ENCODE data around the gene SFTPA1. TPM values are rescaled to one million over a fixed set of nuclear protein-coding genes. Genes with fewer than 3 reads are reported as not detected.
"Not testable (repeated sequence)": the region's sequence is repeated elsewhere in the genome, so short reads cannot be mapped to it uniquely, and the experiment has no call there.

The SFTPA1 gene
- total RNA-seq, 1 experiment from 2014 or later, result not detected

DNA sequence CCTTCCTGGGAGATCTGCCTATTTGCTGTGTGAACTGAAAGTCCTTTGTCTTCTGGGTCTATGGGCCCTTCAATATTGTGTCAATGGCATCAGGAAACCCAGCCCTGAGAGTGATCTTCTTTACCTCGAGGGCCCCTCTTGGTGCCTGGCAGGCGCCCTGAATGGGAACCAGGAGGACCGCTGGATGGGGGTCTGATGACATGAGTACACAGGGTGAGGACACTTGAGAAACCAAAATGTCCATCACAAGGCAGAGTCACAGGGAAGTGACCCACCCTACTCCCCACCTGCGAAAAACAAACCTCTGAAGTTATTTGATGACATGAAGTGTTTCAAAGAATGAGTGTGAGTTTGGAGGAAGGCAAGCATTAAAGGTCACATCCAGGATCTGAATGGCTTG, 17.3 kb downstream of the SFTPA1 start:
- intact Hi-C loops (cut with micrococcal nuclease), result no loop called here
- Histone ChIP-seq H3K36me3 (ENCODE audit: low read depth, low read length) (no peaks in the 10 kb centered on the region), H3K4me2 (ENCODE audit: low read length) (no peak overlapping the region), H3K79me2 (ENCODE audit: low read length) (no peaks in the 10 kb centered on the region), H3K4me3 (ENCODE audit: low read length) (no peak overlapping the region), H3F3A (ENCODE audit: low read length, unreplicated experiment) (no peaks in the 10 kb centered on the region), H2AFZ (ENCODE audit: low read length) (no peak overlapping the region), H3K4me1 (ENCODE audit: insufficient read depth, low read length) (no peaks in the 10 kb centered on the region), H3K9ac (ENCODE audit: low read length) (no peak overlapping the region), H4K20me1 (ENCODE audit: low read length) (no peaks in the 10 kb centered on the region), H3K27me3 (ENCODE audit: low read length) (no peaks in the 10 kb centered on the region), H3K27ac (ENCODE audit: low read length) (no peak overlapping the region), H3K9me3 (ENCODE audit: low read length) (no peaks in the 10 kb centered on the region), H3K9me2 (replicated peaks; ENCODE audit: low read length) (no peaks in the 10 kb centered on the region)
- DNase-seq, result no peak
- TF ChIP-seq EZH2 (IDR thresholded peaks at IDR 0.05; ENCODE audit: low read length, unreplicated experiment) (no peak), EZH2phosphoT487 (IDR thresholded peaks at IDR 0.05; ENCODE audit: borderline replicate concordance, low read length) (no peak)
- TF ChIP-seq, protein P1, sequence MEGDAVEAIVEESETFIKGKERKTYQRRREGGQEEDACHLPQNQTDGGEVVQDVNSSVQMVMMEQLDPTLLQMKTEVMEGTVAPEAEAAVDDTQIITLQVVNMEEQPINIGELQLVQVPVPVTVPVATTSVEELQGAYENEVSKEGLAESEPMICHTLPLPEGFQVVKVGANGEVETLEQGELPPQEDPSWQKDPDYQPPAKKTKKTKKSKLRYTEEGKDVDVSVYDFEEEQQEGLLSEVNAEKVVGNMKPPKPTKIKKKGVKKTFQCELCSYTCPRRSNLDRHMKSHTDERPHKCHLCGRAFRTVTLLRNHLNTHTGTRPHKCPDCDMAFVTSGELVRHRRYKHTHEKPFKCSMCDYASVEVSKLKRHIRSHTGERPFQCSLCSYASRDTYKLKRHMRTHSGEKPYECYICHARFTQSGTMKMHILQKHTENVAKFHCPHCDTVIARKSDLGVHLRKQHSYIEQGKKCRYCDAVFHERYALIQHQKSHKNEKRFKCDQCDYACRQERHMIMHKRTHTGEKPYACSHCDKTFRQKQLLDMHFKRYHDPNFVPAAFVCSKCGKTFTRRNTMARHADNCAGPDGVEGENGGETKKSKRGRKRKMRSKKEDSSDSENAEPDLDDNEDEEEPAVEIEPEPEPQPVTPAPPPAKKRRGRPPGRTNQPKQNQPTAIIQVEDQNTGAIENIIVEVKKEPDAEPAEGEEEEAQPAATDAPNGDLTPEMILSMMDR (conservative IDR thresholded peaks at IDR 0.05; ENCODE audit: low read depth, low read length), result no peak
- ChIA-PET POLR2A (ENCODE audit: unreplicated experiment) (no interaction called here), CTCF (no interaction called here)
- BruUV-seq (replicated peaks), result no TSS peak
- ATAC-seq, result no peak

DNA sequence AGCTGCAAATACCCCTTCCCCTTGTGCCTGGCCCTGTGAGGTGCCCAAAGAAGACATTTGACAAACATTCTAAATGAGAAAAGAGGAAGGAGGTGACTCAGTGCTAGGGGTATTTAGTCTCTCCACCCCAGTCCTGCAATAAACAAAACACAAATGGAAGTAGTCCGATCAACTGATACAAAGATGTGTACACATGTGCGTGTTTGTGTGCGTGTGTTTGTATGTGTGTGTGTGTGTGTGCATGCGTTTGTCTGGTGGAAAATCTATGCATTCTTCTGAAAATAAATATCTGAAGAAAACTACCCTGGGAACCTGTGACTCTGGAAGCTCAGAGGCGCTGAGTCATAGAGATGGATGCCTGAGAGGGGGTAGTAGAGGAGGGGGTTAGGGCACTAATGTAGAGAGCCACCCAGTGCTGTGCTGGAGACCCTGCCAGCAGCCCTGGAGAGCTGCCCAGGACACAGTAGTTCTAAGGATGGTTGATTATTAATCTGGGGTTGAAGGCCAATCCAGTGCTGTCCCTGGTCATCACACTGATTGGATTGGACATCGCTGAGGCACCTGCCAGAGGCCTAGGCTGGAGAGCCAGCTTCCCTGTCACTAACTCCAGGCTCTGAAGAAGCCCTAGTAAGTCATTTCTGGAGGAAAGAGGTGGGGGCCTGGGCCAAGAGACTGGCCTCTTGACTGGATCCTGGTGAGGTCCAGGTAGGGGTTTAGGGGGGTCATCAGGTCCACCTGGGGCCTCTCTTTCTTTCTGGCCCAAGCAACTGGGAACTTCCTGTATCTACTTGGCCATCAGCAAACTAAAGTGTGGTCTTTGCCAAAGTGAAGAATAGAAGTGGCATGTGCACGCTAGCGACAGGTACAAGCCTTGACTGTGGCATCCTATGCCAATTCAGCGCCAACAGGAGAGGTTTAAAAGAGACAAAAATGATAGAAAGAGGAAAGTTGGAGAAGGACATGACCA, 18.5 kb downstream of the SFTPA1 start:
- DNase-seq (no peak), ATAC-seq (no peak)
- Histone ChIP-seq H3K36me3 (ENCODE audit: low read depth, low read length) (no peaks in the 10 kb centered on the region), H3F3A (ENCODE audit: low read length, unreplicated experiment) (no peaks in the 10 kb centered on the region), H3K27ac (ENCODE audit: low read length) (no peak overlapping the region), H4K20me1 (ENCODE audit: low read length) (no peaks in the 10 kb centered on the region), H3K27me3 (ENCODE audit: low read length) (no peaks in the 10 kb centered on the region), H2AFZ (ENCODE audit: low read length) (no peak overlapping the region), H3K9ac (ENCODE audit: low read length) (no peak overlapping the region), H3K4me3 (ENCODE audit: low read length) (no peak overlapping the region), H3K79me2 (ENCODE audit: low read length) (no peaks in the 10 kb centered on the region), H3K4me2 (ENCODE audit: low read length) (no peak overlapping the region), H3K9me2 (replicated peaks; ENCODE audit: low read length) (no peaks in the 10 kb centered on the region), H3K9me3 (ENCODE audit: low read length) (no peaks in the 10 kb centered on the region), H3K4me1 (ENCODE audit: insufficient read depth, low read length) (no peaks in the 10 kb centered on the region)
- POLR2A ChIA-PET (ENCODE audit: unreplicated experiment), result no interaction called here
- intact Hi-C loops (cut with micrococcal nuclease), result no loop called here
- CTCF ChIA-PET, result no interaction called here
- TF ChIP-seq, protein P1 (conservative IDR thresholded peaks at IDR 0.05; ENCODE audit: low read depth, low read length), result no peak
- no peak for TF ChIP-seq EZH2 (IDR thresholded peaks at IDR 0.05; ENCODE audit: low read length, unreplicated experiment)
- no peak for TF ChIP-seq EZH2phosphoT487 (IDR thresholded peaks at IDR 0.05; ENCODE audit: borderline replicate concordance, low read length)
- BruUV-seq (replicated peaks), result no TSS peak

DNA sequence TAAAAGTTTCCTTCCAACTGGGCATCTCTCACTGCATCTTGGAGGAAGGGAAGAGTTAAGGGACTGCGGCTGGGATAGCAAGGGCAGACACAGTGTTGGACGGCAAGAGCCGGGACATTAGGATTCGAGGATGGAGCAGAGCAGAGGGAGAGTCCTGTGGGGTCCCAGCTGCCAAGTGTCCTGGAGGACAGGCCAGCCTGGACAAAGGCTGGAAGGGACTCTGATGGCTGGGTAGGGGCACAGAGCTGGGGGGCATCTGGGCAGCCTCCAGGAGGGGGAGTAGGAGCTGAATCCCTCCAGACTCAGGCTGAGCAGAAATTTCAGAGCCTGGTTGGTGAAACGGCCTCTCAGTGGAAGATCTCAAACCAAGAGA, 19.2 kb downstream of the SFTPA1 start:
- no peaks in the 10 kb centered on the region for H3K4me1 ChIP-seq (ENCODE audit: insufficient read depth, low read length)
- ATAC-seq (no peak), DNase-seq (no peak)
- intact Hi-C loops (cut with micrococcal nuclease), result no loop called here
- CTCF ChIA-PET, result no interaction called here
- no peaks in the 10 kb centered on the region for H4K20me1 ChIP-seq (ENCODE audit: low read length)
- BruUV-seq (replicated peaks), result no TSS peak
- no peak overlapping the region for H3K4me3 ChIP-seq (ENCODE audit: low read length)
- H3F3A ChIP-seq (ENCODE audit: low read length, unreplicated experiment), result no peaks in the 10 kb centered on the region
- H3K27ac ChIP-seq (ENCODE audit: low read length), result no peak overlapping the region
- no peak overlapping the region for H3K4me2 ChIP-seq (ENCODE audit: low read length)
- H3K36me3 ChIP-seq (ENCODE audit: low read depth, low read length), result no peaks in the 10 kb centered on the region
- no peak overlapping the region for H3K9ac ChIP-seq (ENCODE audit: low read length)
- POLR2A ChIA-PET (ENCODE audit: unreplicated experiment), result no interaction called here
- no peak overlapping the region for H2AFZ ChIP-seq (ENCODE audit: low read length)
- H3K79me2 ChIP-seq (ENCODE audit: low read length), result no peaks in the 10 kb centered on the region
- H3K27me3 ChIP-seq (ENCODE audit: low read length), result no peaks in the 10 kb centered on the region
- no peaks in the 10 kb centered on the region for H3K9me3 ChIP-seq (ENCODE audit: low read length)
- H3K9me2 ChIP-seq (replicated peaks; ENCODE audit: low read length), result no peaks in the 10 kb centered on the region
- TF ChIP-seq, protein P1 (conservative IDR thresholded peaks at IDR 0.05; ENCODE audit: low read depth, low read length), result no peak
- TF ChIP-seq EZH2phosphoT487 (IDR thresholded peaks at IDR 0.05; ENCODE audit: borderline replicate concordance, low read length), result no peak
- no peak for TF ChIP-seq EZH2 (IDR thresholded peaks at IDR 0.05; ENCODE audit: low read length, unreplicated experiment)

- H3F3A ChIP-seq (ENCODE audit: low read length, unreplicated experiment); BruUV-seq (replicated peaks); CTCF ChIA-PET; H3K9me3 ChIP-seq (ENCODE audit: low read length); H4K20me1 ChIP-seq (ENCODE audit: low read length); H2AFZ ChIP-seq (ENCODE audit: low read length); H3K27ac ChIP-seq (ENCODE audit: low read length); H3K9me2 ChIP-seq (replicated peaks; ENCODE audit: low read length); H3K4me1 ChIP-seq (ENCODE audit: insufficient read depth, low read length); ATAC-seq; H3K4me3 ChIP-seq (ENCODE audit: low read length); H3K4me2 ChIP-seq (ENCODE audit: low read length); intact Hi-C loops (cut with micrococcal nuclease); H3K27me3 ChIP-seq (ENCODE audit: low read length); H3K36me3 ChIP-seq (ENCODE audit: low read depth, low read length); POLR2A ChIA-PET (ENCODE audit: unreplicated experiment); DNase-seq; H3K9ac ChIP-seq (ENCODE audit: low read length); H3K79me2 ChIP-seq (ENCODE audit: low read length): not testable (repeated sequence)
Observed at GRCh38 chr10:79636654-79637199, 26.0 kb downstream of the SFTPA1 start.

Data from PC-3 (cell line).